ENCODE measurements around the gene PTBP3. TPM values are rescaled to one million over a fixed set of nuclear protein-coding genes. Genes with fewer than 3 reads are reported as not detected.

The PTBP3 gene
- total and polyA plus RNA-seq, 2 of the 13 experiments (the other 11 are each of a cell fraction or from before 2014, with no cell fraction given), result 52.8 to 61.1 TPM

DNA sequence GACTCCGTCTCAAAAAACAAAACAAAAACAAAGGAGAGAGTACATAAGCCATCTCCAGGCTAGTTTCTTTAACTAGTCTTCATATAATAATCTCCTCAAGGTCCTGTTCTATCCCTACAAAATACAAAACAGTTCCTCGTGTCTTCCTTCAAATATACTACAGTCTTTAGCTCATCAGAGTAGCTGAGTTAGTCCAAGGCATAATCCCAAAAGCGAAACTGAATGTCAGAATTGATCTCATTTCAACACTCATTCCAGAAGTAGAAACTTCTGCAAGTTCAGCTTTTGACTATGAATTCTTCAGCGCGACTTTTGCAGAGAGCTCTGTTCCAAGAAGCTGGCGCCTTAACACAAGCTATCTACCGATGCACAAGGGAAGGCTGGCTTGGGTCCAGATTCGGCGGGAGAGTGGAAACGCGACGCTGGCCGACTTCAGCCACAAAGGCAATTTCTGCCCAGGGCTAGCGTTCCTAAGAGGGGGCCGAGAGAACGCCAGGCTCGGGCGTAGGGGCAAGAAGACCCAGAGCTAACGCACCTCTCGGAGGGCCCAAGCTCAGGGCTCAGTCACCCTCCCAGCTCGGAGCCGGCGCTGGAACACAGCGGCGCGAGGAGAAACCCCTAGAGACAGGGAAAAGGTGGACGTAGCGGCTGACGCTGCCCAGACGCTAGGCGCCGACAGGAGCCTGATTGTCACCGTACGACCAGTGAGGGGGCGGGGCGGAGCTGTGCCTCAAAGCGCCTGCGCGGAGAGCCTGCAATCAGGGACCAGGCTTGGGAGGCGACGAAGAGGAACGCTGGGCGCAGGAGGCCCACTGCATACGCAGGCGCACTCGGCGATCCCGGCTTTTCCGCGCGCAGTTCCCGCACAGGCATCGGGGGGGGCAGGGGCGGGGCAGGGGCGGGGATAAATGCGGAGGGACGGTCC is 46.0 kb upstream of the PTBP3 start (continued):
- TF ChIP-seq SKIL (CRISPR knock-in tag; IDR thresholded peaks at IDR 0.05; ENCODE audit: borderline replicate concordance) (no peak), ZNF282 (IDR thresholded peaks at IDR 0.05; ENCODE audit: partially characterized antibody) (no peak), ZFP36L1 (CRISPR knock-in tag; IDR thresholded peaks at IDR 0.05) (no peak), ETV6 (CRISPR knock-in tag; conservative IDR thresholded peaks at IDR 0.05) (no peak), HDAC6 (IDR thresholded peaks at IDR 0.05; ENCODE audit: low read depth, low read length) (no peak), EEA1 (CRISPR knock-in tag; IDR thresholded peaks at IDR 0.05; ENCODE audit: borderline replicate concordance) (no peak), CREM (IDR thresholded peaks at IDR 0.05) (peak; percentile 57; the same call in 1 of the 2 replicates), CREM (CRISPR knock-in tag; IDR thresholded peaks at IDR 0.05) (no peak), MTA3 (CRISPR knock-in tag; IDR thresholded peaks at IDR 0.05) (no peak), TFDP2 (CRISPR knock-in tag; IDR thresholded peaks at IDR 0.05) (peak; percentile 49; the same call in 1 of the 2 replicates), SETDB1 (CRISPR knock-in tag; IDR thresholded peaks at IDR 0.05; ENCODE audit: borderline replicate concordance) (no peak), ZNF770 (CRISPR knock-in tag; IDR thresholded peaks at IDR 0.05) (no peak), RFX1 (IDR thresholded peaks at IDR 0.05) (no peak; the same call in 1 of the 2 replicates)
- TF ChIP-seq, protein P1, sequence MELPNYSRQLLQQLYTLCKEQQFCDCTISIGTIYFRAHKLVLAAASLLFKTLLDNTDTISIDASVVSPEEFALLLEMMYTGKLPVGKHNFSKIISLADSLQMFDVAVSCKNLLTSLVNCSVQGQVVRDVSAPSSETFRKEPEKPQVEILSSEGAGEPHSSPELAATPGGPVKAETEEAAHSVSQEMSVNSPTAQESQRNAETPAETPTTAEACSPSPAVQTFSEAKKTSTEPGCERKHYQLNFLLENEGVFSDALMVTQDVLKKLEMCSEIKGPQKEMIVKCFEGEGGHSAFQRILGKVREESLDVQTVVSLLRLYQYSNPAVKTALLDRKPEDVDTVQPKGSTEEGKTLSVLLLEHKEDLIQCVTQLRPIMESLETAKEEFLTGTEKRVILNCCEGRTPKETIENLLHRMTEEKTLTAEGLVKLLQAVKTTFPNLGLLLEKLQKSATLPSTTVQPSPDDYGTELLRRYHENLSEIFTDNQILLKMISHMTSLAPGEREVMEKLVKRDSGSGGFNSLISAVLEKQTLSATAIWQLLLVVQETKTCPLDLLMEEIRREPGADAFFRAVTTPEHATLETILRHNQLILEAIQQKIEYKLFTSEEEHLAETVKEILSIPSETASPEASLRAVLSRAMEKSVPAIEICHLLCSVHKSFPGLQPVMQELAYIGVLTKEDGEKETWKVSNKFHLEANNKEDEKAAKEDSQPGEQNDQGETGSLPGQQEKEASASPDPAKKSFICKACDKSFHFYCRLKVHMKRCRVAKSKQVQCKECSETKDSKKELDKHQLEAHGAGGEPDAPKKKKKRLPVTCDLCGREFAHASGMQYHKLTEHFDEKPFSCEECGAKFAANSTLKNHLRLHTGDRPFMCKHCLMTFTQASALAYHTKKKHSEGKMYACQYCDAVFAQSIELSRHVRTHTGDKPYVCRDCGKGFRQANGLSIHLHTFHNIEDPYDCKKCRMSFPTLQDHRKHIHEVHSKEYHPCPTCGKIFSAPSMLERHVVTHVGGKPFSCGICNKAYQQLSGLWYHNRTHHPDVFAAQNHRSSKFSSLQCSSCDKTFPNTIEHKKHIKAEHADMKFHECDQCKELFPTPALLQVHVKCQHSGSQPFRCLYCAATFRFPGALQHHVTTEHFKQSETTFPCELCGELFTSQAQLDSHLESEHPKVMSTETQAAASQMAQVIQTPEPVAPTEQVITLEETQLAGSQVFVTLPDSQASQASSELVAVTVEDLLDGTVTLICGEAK (IDR thresholded peaks at IDR 0.05), result no peak
- TF ChIP-seq, protein P1 (CRISPR knock-in tag; IDR thresholded peaks at IDR 0.05), result no peak
